Esophagus muscularis mucosa (tissue), 4 donors: ENCODE data around the gene DCAF15.

Experiments
- CTCF ChIP-seq, 3 experiments: fragments of 200-600 bp in 2 of 3; fragments of 450-650 bp in 1 of 3; sonication (generic) in 2 of 3; IDR thresholded peaks; one replicate each; pipeline ENCODE4 v1.5.1; 2017 to 2019; ENCODE audit warnings: antibody characterized with exemption in 3 of 3, mild to moderate bottlenecking in 2 of 3, moderate library complexity in 1 of 3
- EP300 ChIP-seq: sonication (generic); formaldehyde crosslinking; IDR thresholded peaks from one replicate; pipeline ENCODE4 v1.6.1; 2017; ENCODE audit warnings: antibody characterized with exemption
- POLR2A ChIP-seq: fragments of 450-650 bp; IDR thresholded peaks from one replicate; pipeline ENCODE4 v1.6.1; 2017; ENCODE audit warnings: antibody characterized with exemption, moderate library complexity, mild to moderate bottlenecking, low read depth
- POLR2AphosphoS5 ChIP-seq, 2 donors: sonication (generic); formaldehyde crosslinking; IDR thresholded peaks; one replicate each; pipeline ENCODE4 v1.6.1; 2017; ENCODE audit warnings: antibody characterized with exemption in 2 of 2

DNA sequence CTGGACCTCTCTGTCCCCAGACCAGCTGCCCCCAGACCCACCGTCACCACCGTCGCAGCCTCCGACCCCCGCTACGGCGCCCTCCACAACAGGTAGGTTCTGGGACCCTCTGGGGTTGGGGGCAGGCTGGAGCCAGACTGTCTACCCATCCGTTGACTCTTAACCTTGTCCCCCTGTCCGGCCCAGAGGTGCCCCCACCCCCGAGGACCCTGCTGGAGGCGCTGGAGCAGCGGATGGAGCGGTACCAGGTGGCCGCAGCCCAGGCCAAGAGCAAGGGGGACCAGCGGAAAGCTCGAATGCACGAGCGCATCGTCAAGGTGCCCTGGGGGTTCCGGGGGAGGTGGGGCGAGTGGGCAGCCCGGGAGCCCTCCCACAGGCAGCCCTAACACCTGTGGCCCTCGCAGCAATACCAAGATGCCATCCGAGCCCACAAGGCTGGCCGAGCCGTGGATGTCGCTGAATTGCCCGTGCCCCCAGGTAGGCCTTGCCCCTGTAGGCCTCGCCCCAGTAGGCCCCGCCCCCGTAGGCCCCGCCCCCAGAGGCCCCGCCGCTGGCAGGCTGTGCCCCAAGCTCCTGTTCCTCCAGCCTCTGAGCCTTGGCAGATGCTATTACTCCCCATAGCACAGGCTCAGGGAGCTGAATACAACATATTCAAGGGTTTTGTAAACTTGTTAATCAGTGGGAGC is 33.4 kb upstream of the DCAF15 start:
- no peak for TF ChIP-seq CTCF (IDR thresholded peaks at IDR 0.05)
- TF ChIP-seq EP300, result no peak
- no peak for TF ChIP-seq POLR2AphosphoS5 (IDR thresholded peaks at IDR 0.05)
- no peak for TF ChIP-seq POLR2A
